Fibroblast of skin of abdomen (primary cell): ENCODE measurements around the gene OSBP2.

ENCODE experiments used
- DNase-seq: peaks from one replicate; pipeline ENCODE4 v3.0.0-alpha.2; 2013

Gene OSBP2

GRCh38 chr22:30882974-30883533 is 188.4 kb downstream of the OSBP2 start:
- DNase-seq, result no peak

GRCh38 chr22:30883586-30884145 is 189.0 kb downstream of the OSBP2 start:
- no peak for DNase-seq

GRCh38 chr22:30884211-30885000 is 189.7 kb downstream of the OSBP2 start:
- no peak for DNase-seq

GRCh38 chr22:30885001-30885366 is 190.3 kb downstream of the OSBP2 start:
- no peak for DNase-seq

- no peak for DNase-seq
Observed at GRCh38 chr22:30885591-30885990, 190.9 kb downstream of the OSBP2 start.

- DNase-seq, result no peak
Observed at GRCh38 chr22:30887453-30887852, 192.8 kb downstream of the OSBP2 start.

- no peak for DNase-seq
Observed at GRCh38 chr22:30887861-30888260, 193.2 kb downstream of the OSBP2 start.

- DNase-seq, result no peak
Observed at GRCh38 chr22:30889268-30889995, 194.8 kb downstream of the OSBP2 start.

- no peak for DNase-seq
Observed at GRCh38 chr22:30889996-30890480, 195.4 kb downstream of the OSBP2 start.

- DNase-seq, result no peak
Observed at GRCh38 chr22:30890686-30891442, 196.2 kb downstream of the OSBP2 start.

GRCh38 chr22:30891443-30891755 is 196.7 kb downstream of the OSBP2 start:
- DNase-seq, result no peak

GRCh38 chr22:30891781-30892180 is 197.1 kb downstream of the OSBP2 start:
- no peak for DNase-seq

GRCh38 chr22:30892286-30892685 is 197.6 kb downstream of the OSBP2 start:
- no peak for DNase-seq

- DNase-seq, result no peak
Observed at GRCh38 chr22:30892731-30893221, 198.1 kb downstream of the OSBP2 start.

GRCh38 chr22:30893434-30894370 is 199.0 kb downstream of the OSBP2 start:
- DNase-seq, result no peak

- no peak for DNase-seq
Observed at GRCh38 chr22:30894371-30894740, 199.7 kb downstream of the OSBP2 start.

GRCh38 chr22:30902496-30903357 is 208.1 kb downstream of the OSBP2 start:
- no peak for DNase-seq

- DNase-seq, result no peak
Observed at GRCh38 chr22:30903876-30904460, 209.3 kb downstream of the OSBP2 start.

- no peak for DNase-seq
Observed at GRCh38 chr22:30905696-30906341, 211.1 kb downstream of the OSBP2 start.
